K562 (cell line): Measurements from ENCODE around the gene EGFL7. TPM values are rescaled to one million over a fixed set of nuclear protein-coding genes. Genes with fewer than 3 reads are reported as not detected.

Experiments used
- CHCHD3 ChIP-seq: fragments of 250-450 bp; sonication (Bioruptor Pico); IDR thresholded peaks from 2 replicates; pipeline ENCODE4 v2.1.2; 2022; ENCODE audit warnings: mild to moderate bottlenecking
- HIVEP1 ChIP-seq: fragments of 250-450 bp; sonication (Bioruptor Pico); IDR thresholded peaks from 2 replicates; pipeline ENCODE4 v1.4.0; 2020; ENCODE audit warnings: mild to moderate bottlenecking
- HNRNPUL1 ChIP-seq: fragments of 200-400 bp; formaldehyde crosslinking; IDR thresholded peaks from 2 replicates; pipeline ENCODE4 v1.6.1; 2017; ENCODE audit warnings: low read length
- NELFE ChIP-seq: IDR thresholded peaks from 2 replicates; pipeline ENCODE4 v1.6.1; 2011; ENCODE audit warnings: mild to moderate bottlenecking; ENCODE audit not compliant: insufficient read depth, insufficient read length
- OTX1 ChIP-seq: fragments of 450-650 bp; formaldehyde crosslinking; IDR thresholded peaks from 2 replicates; pipeline ENCODE4 v1.4.0; 2022; ENCODE audit warnings: mild to moderate bottlenecking
- POLR2AphosphoS5 ChIP-seq: IDR thresholded peaks from 2 replicates; pipeline ENCODE4 v1.6.1; 2011; ENCODE audit warnings: mild to moderate bottlenecking, low read depth, low read length, moderate library complexity; ENCODE audit not compliant: control insufficient read depth, insufficient read depth
- RBM22 ChIP-seq: fragments of 200-400 bp; formaldehyde crosslinking; IDR thresholded peaks from 2 replicates; pipeline ENCODE4 v1.6.1; 2018; ENCODE audit warnings: low read length, low read depth; ENCODE audit not compliant: poor library complexity, severe bottlenecking
- SIRT6 ChIP-seq: IDR thresholded peaks from one replicate; pipeline ENCODE4 v1.6.1; 2012; ENCODE audit warnings: low read depth, mild to moderate bottlenecking, control low read depth, inconsistent platforms, low read length, moderate library complexity
- SUPT5H ChIP-seq: fragments of 450-650 bp; IDR thresholded peaks from 2 replicates; pipeline ENCODE4 v1.6.1; 2016
- TOE1 ChIP-seq, 2 experiments: fragments of 450-650 bp in 1 of 2; sonication (generic) in 1 of 2; formaldehyde crosslinking in 1 of 2; IDR thresholded peaks; 2 replicates each; pipeline versions ENCODE4 v1.7.1 to v1.8.0; 2016 to 2022; ENCODE audit warnings: borderline replicate concordance in 2 of 2, mild to moderate bottlenecking in 2 of 2, antibody characterized with exemption in 1 of 2, inconsistent platforms in 1 of 2, low read depth in 1 of 2, missing genetic modification reagents in 1 of 2, moderate library complexity in 1 of 2
- ZBTB7A ChIP-seq: IDR thresholded peaks from 2 replicates; pipeline ENCODE4 v1.6.1; 2011; ENCODE audit warnings: low read depth, mild to moderate bottlenecking, low read length, moderate library complexity, borderline replicate concordance; ENCODE audit not compliant: control insufficient read depth
- ZFP36 ChIP-seq: fragments of 150-350 bp; IDR thresholded peaks from 2 replicates; pipeline ENCODE4 v1.6.1; 2018; ENCODE audit warnings: low read length, low read depth; ENCODE audit not compliant: partially characterized antibody
- ZNF551 ChIP-seq: fragments of 250-450 bp; sonication (Bioruptor Pico); IDR thresholded peaks from 2 replicates; pipeline ENCODE4 v1.5.0; 2021; ENCODE audit warnings: mild to moderate bottlenecking, moderate library complexity
- ZNF609 ChIP-seq: sonication (generic); formaldehyde crosslinking; IDR thresholded peaks from 2 replicates; pipeline ENCODE4 v1.8.1; 2023; ENCODE audit warnings: missing genetic modification reagents, mild to moderate bottlenecking, borderline replicate concordance
- ZNF764 ChIP-seq: fragments of 250-450 bp; sonication (Bioruptor Pico); IDR thresholded peaks from 2 replicates; pipeline ENCODE4 v1.4.0; 2020; ENCODE audit warnings: low read depth, mild to moderate bottlenecking, moderate library complexity
- polyA plus RNA-seq, 8 experiments: library from polyadenylated mRNA; depleted of rRNA in 4 of 8; stranded (reverse) in 5 of 8; unstranded in 3 of 8; fragments of >200 nt; fragmentation: Nextera tagmentation in 2 of 8; fragmentation: Illumina TruSeq in 1 of 8; extraction: Ambion mirVana in 2 of 8; extraction: Trizol in 1 of 8; gene quantifications; 2 replicates each; pipeline versions ENCODE4 v1.2.1 to v1.2.3, GENCODE V29; 2011 to 2014; ENCODE audit warnings: inconsistent platforms in 1 of 8, missing spikeins in 1 of 8
- total RNA-seq, 7 experiments: library from RNA; depleted of rRNA in 6 of 7; stranded (reverse); fragments of >200 nt in 6 of 7; fragmentation: Illumina TruSeq in 2 of 7; extraction: Trizol in 2 of 7; gene quantifications; 2 replicates each; pipeline versions ENCODE4 v1.2.1 to v1.2.3, GENCODE V29; 2011 to 2021; ENCODE audit warnings: low replicate concordance in 1 of 7

The EGFL7 gene
- total and polyA plus RNA-seq, 9 of the 15 experiments (the other 6 are each of a cell fraction or from before 2014, with no cell fraction given): 1.5 to 286 (median 55.5) TPM

DNA sequence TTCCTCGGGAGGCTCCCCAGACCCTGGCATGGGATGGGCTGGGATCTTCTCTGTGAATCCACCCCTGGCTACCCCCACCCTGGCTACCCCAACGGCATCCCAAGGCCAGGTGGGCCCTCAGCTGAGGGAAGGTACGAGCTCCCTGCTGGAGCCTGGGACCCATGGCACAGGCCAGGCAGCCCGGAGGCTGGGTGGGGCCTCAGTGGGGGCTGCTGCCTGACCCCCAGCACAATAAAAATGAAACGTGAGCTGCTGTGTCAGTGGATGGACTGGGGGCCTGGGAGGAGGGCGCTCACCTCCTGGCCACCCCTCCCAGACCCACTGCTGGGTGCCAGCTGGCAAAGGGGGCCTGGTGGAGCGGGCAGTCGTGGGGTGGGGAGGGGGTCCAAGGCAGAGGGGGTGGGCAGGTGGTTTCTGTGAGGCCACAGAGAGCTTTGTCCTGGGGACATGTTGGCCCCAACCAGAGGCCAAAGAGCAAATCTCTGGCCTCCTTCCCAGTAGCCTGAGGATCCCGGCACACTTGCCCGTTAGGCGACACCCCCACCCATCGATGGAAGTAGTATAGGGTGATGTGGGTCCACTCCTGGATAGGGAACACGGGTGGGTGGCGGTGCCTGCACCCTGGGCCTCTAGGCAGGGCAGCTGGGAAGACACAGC, 9.8 kb downstream of the EGFL7 start (continued):
- TF ChIP-seq ZNF609 (CRISPR knock-in tag) (0 out of 2 replicates have a peak, but pooled peaks have one; percentile 15), CHCHD3 (CRISPR knock-in tag) (no peak), ZFP36 (no peak), ZBTB7A (peak; percentile 59; the same call in 1 of the 2 replicates), SUPT5H (peak; percentile 8), ZNF551 (CRISPR knock-in tag) (peak; percentile 16; the same call in 1 of the 2 replicates), NELFE (no peak), HNRNPUL1 (0 out of 2 replicates have a peak, but pooled peaks have one; percentile 79), OTX1 (CRISPR knock-in tag) (peak; percentile 32; the same call in 1 of the 2 replicates), TOE1 (IDR thresholded peaks at IDR 0.05; ENCODE audit: borderline replicate concordance) (no peak), TOE1 (CRISPR knock-in tag; IDR thresholded peaks at IDR 0.05; ENCODE audit: borderline replicate concordance, low read depth) (no peak), SIRT6 (peak; percentile 4), HIVEP1 (CRISPR knock-in tag) (no peak), RBM22 (peak; percentile 35), ZNF764 (0 out of 2 replicates have a peak, but pooled peaks have one; percentile 48), POLR2AphosphoS5 (peak; percentile 10; the same call in 1 of the 2 replicates)
